ENCODE measurements around the gene ADGRL3.

ADGRL3 gene

GRCh38 chr4:61889117-61889516 is 689.0 kb downstream of the ADGRL3 start:
- Mint-ChIP-seq H3K27ac (no peak overlapping the region), H3K4me3 (no peak overlapping the region), H3K9me3 (peaks cover 0 to 1% of the 10 kb centered on the region in 2 donors), H3K36me3 (no peaks in the 10 kb centered on the region), H3K27me3 (no peaks in the 10 kb centered on the region), H3K4me1 (no peaks in the 10 kb centered on the region)
- DNase-seq: no peak
- no peak for ATAC-seq (replicated peaks)

DNA sequence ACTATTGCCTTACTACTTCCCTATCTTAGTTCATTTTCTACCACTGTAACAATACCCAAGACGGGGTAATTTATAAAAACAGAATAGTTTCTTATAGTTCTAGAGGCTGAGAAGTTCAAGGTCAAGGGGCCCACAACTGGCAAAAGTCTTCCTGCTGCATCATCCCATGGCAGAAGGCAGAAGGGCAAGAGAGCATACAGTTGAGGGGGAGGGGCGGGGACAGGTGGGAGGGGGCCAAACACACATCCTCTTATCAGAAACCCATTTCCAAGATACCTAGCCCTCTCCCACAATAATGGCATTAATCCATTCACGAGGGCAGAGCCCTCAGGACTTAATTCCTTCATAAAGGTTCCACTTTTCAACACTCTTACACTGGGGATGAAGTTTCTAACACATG is 690.2 kb downstream of the ADGRL3 start:
- Mint-ChIP-seq H3K9me3 (peaks cover 0 to 1% of the 10 kb centered on the region in 2 donors), H3K4me1 (no peaks in the 10 kb centered on the region), H3K36me3 (no peaks in the 10 kb centered on the region), H3K27ac (no peak overlapping the region), H3K27me3 (no peaks in the 10 kb centered on the region), H3K4me3 (no peak overlapping the region)
- DNase-seq (no peak), ATAC-seq (replicated peaks) (no peak)

GRCh38 chr4:61891953-61892352 is 691.8 kb downstream of the ADGRL3 start:
- no peaks in the 10 kb centered on the region for H3K4me1 Mint-ChIP-seq
- no peaks in the 10 kb centered on the region for H3K27me3 Mint-ChIP-seq
- no peak overlapping the region for H3K27ac Mint-ChIP-seq
- ATAC-seq (replicated peaks) (no peak), DNase-seq (no peak)
- H3K9me3 Mint-ChIP-seq: peaks cover 0 to 1% of the 10 kb centered on the region in 2 donors
- no peaks in the 10 kb centered on the region for H3K36me3 Mint-ChIP-seq
- H3K4me3 Mint-ChIP-seq: no peak overlapping the region

DNA sequence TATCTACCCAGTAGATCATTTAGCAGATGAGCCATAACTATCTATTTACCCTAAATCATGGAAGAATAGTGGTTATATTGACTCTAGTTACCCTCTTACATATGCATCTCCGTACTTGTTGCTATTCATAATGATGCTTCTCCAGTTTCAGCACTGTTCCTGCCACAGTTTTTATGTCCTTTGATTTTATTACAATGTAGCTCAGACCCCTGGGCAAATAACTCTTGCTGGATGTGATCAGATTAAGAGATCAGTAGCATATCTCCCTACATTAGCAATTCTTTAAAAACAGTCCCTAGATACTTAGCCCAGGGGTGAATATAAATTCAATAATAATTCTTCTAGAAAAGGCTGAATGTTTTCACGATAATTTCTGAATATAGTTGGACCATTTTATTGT is 696.5 kb downstream of the ADGRL3 start:
- H3K4me3 Mint-ChIP-seq: no peak overlapping the region
- peaks cover 0 to 9% of the 10 kb centered on the region in 2 donors for H3K9me3 Mint-ChIP-seq
- H3K4me1 Mint-ChIP-seq: no peaks in the 10 kb centered on the region

DNA sequence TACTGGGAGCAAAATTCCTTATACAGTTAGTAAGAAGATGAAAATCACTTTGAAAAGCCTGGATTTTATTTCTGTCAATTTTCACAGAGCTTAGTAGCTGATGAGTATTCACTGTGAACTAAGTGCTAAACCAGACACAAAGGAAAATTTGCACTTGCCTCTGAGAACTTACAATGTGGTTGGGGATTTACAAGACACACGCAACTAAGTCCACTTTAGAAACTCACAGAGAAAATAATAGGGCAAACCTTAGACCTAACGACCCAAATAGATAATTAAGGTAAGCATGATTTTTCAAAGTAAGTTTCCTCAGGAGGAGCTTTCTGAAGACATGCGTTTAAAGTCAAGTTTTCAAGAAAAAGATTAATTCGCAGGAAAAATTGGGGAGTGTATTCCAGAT is 708.9 kb downstream of the ADGRL3 start:
- H3K4me1 Mint-ChIP-seq: no peaks in the 10 kb centered on the region
- no peak for DNase-seq
- ATAC-seq (replicated peaks): no peak
- H3K36me3 Mint-ChIP-seq: no peaks in the 10 kb centered on the region
- H3K27ac Mint-ChIP-seq: no peak overlapping the region
- no peak overlapping the region for H3K4me3 Mint-ChIP-seq
- no peaks in the 10 kb centered on the region for H3K9me3 Mint-ChIP-seq
- no peaks in the 10 kb centered on the region for H3K27me3 Mint-ChIP-seq

More for the DNA sequence above, 696.5 kb downstream of the ADGRL3 start:
- DNase-seq (no peak), ATAC-seq (replicated peaks) (no peak)
- H3K36me3 Mint-ChIP-seq: no peaks in the 10 kb centered on the region
- H3K27ac Mint-ChIP-seq: no peak overlapping the region
- no peaks in the 10 kb centered on the region for H3K27me3 Mint-ChIP-seq

DNA sequence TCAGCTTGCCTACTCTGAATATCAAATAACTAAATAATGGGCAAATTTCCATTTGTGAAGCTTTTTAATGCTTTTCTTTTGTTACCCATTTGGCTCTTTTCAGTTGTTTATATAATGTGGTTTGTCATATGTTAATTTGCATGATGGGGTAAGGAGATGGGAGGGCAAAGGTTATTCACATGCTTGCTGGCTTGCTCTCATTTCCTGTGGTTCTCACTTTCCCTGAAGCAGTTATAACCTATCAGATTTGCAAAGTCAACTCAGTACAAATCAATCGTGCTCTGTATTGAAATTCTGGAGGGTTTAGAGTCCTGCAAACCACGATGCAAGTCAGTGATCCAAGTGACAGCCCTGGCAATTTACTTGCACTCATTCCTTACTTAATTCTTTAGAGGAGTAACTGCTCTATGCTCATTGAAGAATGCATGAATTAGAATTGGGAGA is 711.2 kb downstream of the ADGRL3 start:
- Mint-ChIP-seq H3K36me3 (no peaks in the 10 kb centered on the region), H3K27ac (no peak overlapping the region), H3K4me1 (no peaks in the 10 kb centered on the region), H3K27me3 (no peaks in the 10 kb centered on the region), H3K9me3 (no peaks in the 10 kb centered on the region), H3K4me3 (no peak overlapping the region)
- ATAC-seq (replicated peaks) (no peak), DNase-seq (no peak)

- Mint-ChIP-seq H3K4me1 (no peaks in the 10 kb centered on the region), H3K4me3 (no peak overlapping the region), H3K9me3 (no peaks in the 10 kb centered on the region), H3K27ac (no peak overlapping the region), H3K27me3 (no peaks in the 10 kb centered on the region), H3K36me3 (no peaks in the 10 kb centered on the region)
- ATAC-seq (replicated peaks) (no peak), DNase-seq (no peak)
Measured at GRCh38 chr4:61913619-61914018, 713.5 kb downstream of the ADGRL3 start.

DNA sequence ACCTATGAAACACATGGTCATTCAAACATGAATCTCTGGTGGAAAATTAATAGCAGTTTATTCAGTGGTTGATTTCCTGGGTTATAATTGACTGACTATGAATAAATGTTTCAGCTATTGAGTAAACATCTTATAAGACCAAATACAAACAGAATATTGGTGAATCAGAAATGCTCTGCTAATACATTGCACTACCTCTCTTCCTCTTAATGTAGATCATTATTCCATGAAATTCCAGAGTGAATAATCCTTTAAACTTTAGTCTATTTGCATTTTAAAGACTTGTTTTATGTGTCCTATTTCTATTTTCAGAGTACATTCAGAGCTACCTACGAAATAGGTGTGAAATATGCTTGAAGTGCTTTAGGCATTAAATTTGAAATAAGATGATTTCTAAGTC is 715.4 kb downstream of the ADGRL3 start:
- H3K27me3 Mint-ChIP-seq: no peaks in the 10 kb centered on the region
- no peak overlapping the region for H3K27ac Mint-ChIP-seq
- no peaks in the 10 kb centered on the region for H3K9me3 Mint-ChIP-seq
- H3K36me3 Mint-ChIP-seq: no peaks in the 10 kb centered on the region
- ATAC-seq (replicated peaks) (no peak), DNase-seq (no peak)
- H3K4me3 Mint-ChIP-seq: no peak overlapping the region
- no peaks in the 10 kb centered on the region for H3K4me1 Mint-ChIP-seq

DNA sequence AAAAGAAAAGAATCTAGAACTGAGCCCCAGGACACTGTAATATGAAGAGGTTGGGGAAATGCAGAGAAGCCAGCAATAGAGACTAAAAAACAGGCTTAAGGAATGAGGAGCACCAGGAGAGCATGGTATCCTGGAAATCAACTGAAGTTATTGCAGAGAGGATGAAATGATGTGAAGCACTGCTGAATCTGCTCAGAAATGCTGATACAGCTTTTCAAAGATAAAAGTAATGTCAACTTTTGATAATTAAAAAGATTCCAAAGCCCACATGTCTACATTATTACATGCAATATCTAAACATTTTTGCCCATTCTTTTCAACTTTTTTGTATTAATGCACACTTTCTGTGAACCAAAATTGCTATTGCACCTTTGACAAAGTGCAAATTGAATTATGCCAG is 718.4 kb downstream of the ADGRL3 start:
- Mint-ChIP-seq H3K27me3 (no peaks in the 10 kb centered on the region), H3K9me3 (peaks cover 0 to 1% of the 10 kb centered on the region in 2 donors), H3K27ac (no peak overlapping the region), H3K36me3 (no peaks in the 10 kb centered on the region), H3K4me3 (no peak overlapping the region), H3K4me1 (no peaks in the 10 kb centered on the region)
- ATAC-seq (replicated peaks): no peak
- DNase-seq: no peak

DNA sequence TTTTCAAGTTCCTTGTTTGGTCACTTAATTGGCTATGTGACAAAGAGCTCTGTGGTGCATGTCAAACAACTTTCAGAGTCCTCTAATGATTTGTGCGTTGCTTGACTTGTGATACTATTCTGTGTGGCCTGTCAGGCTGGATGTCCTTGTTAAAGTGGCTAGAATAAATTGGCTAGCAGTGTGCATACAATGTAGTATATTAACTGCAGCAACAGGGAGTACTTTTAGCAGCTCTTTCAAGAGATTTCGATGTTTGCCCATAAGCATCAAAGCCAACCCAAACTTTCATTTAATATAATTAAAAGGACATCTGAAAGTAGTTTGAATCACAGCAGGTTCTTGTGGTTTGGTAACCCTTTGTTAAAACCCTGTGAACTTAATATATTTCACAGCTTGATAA is 718.9 kb downstream of the ADGRL3 start:
- H3K36me3 Mint-ChIP-seq: no peaks in the 10 kb centered on the region
- H3K27me3 Mint-ChIP-seq: no peaks in the 10 kb centered on the region
- ATAC-seq (replicated peaks) (no peak), DNase-seq (no peak)
- H3K9me3 Mint-ChIP-seq: peaks cover 0 to 1% of the 10 kb centered on the region in 2 donors
- H3K4me3 Mint-ChIP-seq: no peak overlapping the region
- no peak overlapping the region for H3K27ac Mint-ChIP-seq
- H3K4me1 Mint-ChIP-seq: no peaks in the 10 kb centered on the region

GRCh38 chr4:61919561-61919960 is 719.4 kb downstream of the ADGRL3 start:
- no peaks in the 10 kb centered on the region for H3K27me3 Mint-ChIP-seq
- no peaks in the 10 kb centered on the region for H3K36me3 Mint-ChIP-seq

DNA sequence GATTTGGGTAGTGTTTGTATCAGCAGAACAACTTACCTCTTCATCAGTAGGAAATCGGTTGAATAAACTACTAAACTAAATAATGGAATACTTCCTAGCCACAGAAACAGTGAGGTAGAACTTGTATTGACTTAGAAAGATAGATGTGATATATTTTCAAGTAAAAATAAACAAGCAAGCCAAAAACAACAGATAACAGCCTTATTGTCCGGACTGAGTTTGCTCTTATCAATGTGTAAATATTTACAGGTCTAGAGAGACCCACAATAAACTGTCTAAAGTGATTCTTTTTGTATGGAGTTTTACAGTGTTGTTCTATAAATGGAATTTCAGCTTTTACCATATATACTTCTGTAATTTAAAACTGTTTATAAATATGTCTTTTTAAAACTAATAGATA is 721.8 kb downstream of the ADGRL3 start:
- Mint-ChIP-seq H3K4me1 (no peaks in the 10 kb centered on the region), H3K4me3 (no peak overlapping the region)
- ATAC-seq (replicated peaks): no peak

More at GRCh38 chr4:61919561-61919960, 719.4 kb downstream of the ADGRL3 start:
- Mint-ChIP-seq H3K27ac (no peak overlapping the region), H3K4me3 (no peak overlapping the region), H3K4me1 (no peaks in the 10 kb centered on the region), H3K9me3 (peaks cover 0 to 1% of the 10 kb centered on the region in 2 donors)
- ATAC-seq (replicated peaks) (no peak), DNase-seq (no peak)

DNA sequence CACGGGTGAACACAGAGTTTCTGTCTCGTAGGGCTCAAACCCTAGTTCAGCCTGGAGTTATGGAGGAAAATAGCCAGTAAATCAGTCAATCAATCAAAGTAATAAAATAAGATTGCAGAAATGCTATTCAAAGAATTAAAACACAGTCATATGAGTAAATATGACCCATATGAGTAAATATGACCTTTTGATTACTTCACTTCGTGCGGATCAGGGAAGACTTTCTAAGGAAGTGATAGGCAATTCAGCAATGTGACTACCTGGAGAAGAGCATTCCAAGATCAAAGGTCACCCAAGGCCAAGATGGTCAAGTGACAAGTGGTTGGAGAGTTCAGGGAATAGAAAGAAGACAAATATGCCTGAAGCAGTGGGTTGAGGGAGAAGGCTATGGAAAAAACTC is 722.6 kb downstream of the ADGRL3 start:
- Mint-ChIP-seq H3K27me3 (no peaks in the 10 kb centered on the region), H3K4me3 (no peak overlapping the region), H3K36me3 (no peaks in the 10 kb centered on the region), H3K27ac (no peak overlapping the region), H3K9me3 (peaks cover 0 to 5% of the 10 kb centered on the region in 2 donors), H3K4me1 (no peaks in the 10 kb centered on the region)
- DNase-seq: no peak
- no peak for ATAC-seq (replicated peaks)

More for the DNA sequence above, 721.8 kb downstream of the ADGRL3 start:
- Mint-ChIP-seq H3K36me3 (no peaks in the 10 kb centered on the region), H3K27ac (no peak overlapping the region), H3K27me3 (no peaks in the 10 kb centered on the region), H3K9me3 (peaks cover 0 to 5% of the 10 kb centered on the region in 2 donors)
- DNase-seq: no peak

GRCh38 chr4:61923179-61923578 is 723.1 kb downstream of the ADGRL3 start:
- H3K4me3 Mint-ChIP-seq: no peak overlapping the region
- peaks cover 0 to 5% of the 10 kb centered on the region in 2 donors for H3K9me3 Mint-ChIP-seq
- H3K27me3 Mint-ChIP-seq: no peaks in the 10 kb centered on the region
- H3K27ac Mint-ChIP-seq: no peak overlapping the region
- DNase-seq (no peak), ATAC-seq (replicated peaks) (no peak)
- no peaks in the 10 kb centered on the region for H3K4me1 Mint-ChIP-seq
- H3K36me3 Mint-ChIP-seq: no peaks in the 10 kb centered on the region

GRCh38 chr4:61924131-61924530 is 724.0 kb downstream of the ADGRL3 start:
- Mint-ChIP-seq H3K27me3 (no peaks in the 10 kb centered on the region), H3K4me3 (no peak overlapping the region), H3K9me3 (peaks cover 0 to 5% of the 10 kb centered on the region in 2 donors), H3K4me1 (no peaks in the 10 kb centered on the region), H3K27ac (no peak overlapping the region), H3K36me3 (no peaks in the 10 kb centered on the region)
- ATAC-seq (replicated peaks): no peak
- no peak for DNase-seq

DNA sequence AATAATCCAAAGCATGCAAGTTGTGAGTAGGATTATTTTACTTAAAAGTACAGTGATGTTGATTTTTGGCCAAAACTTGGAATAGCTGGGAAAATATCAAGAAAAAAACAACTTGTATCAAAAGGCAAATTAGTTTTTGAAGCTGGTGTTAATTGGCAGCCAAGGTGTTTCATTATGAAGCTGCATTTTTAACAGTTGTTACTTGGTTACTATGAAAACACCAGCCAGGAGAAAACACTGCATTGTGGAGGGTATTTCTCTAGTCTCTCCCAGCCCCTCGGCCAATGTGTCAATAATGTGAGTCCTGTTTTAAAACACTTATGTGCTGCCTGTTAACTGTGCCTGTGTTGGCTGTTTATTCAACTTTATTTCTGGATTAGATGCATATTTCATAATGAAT is 733.4 kb downstream of the ADGRL3 start:
- no peaks in the 10 kb centered on the region for H3K36me3 Mint-ChIP-seq
- H3K4me1 Mint-ChIP-seq: no peaks in the 10 kb centered on the region
- peaks cover 0 to 4% of the 10 kb centered on the region in 2 donors for H3K9me3 Mint-ChIP-seq
- no peak overlapping the region for H3K27ac Mint-ChIP-seq
- H3K4me3 Mint-ChIP-seq: no peak overlapping the region
- DNase-seq (no peak), ATAC-seq (replicated peaks) (no peak)
- no peaks in the 10 kb centered on the region for H3K27me3 Mint-ChIP-seq

Data from stimulated activated naive B cell treated with anti-CD40 and anti-IgM and Interleukin-4, amounts not matched to agents 10 μg/mL and 1 μg/mL and 100 μg/mL, for 72 hours (primary cell).